MG63 (cell line): ENCODE results near the gene TRIM17. TPM values are rescaled to one million over a fixed set of nuclear protein-coding genes. Genes with fewer than 3 reads are reported as not detected.
A peak's percentile ranks its signal among the peaks of the same experiment; 100 is the strongest.

Experiments used
- DNase-seq: peaks from one replicate; pipeline ENCODE4 v3.0.0-alpha.2; 2020
- H3K27me3 ChIP-seq: fragments of 250-450 bp; sonication (Bioruptor Pico); 2 replicates; pipeline ENCODE4 v1.5.1; 2020; ENCODE audit warnings: mild to moderate bottlenecking, moderate library complexity
- H3K36me3 ChIP-seq: fragments of 250-450 bp; sonication (Bioruptor Pico); 2 replicates; pipeline ENCODE4 v1.5.1; 2020; ENCODE audit warnings: mild to moderate bottlenecking, moderate library complexity
- H3K4me3 ChIP-seq: fragments of 250-450 bp; sonication (Bioruptor Pico); 2 replicates; pipeline ENCODE4 v1.5.1; 2020; ENCODE audit warnings: mild to moderate bottlenecking, moderate library complexity
- H3K9me3 ChIP-seq: fragments of 250-450 bp; sonication (Bioruptor Pico); 2 replicates; pipeline ENCODE4 v1.5.1; 2020; ENCODE audit warnings: mild to moderate bottlenecking, moderate library complexity
- total RNA-seq: library from RNA; depleted of rRNA; stranded (reverse); fragments of >200 nt; shearing (Covaris generic); gene quantifications from 2 replicates; pipeline ENCODE4 v1.2.3, GENCODE V29; 2014; ENCODE audit warnings: low replicate concordance

The TRIM17 gene
- total RNA-seq, 1 experiment from 2014 or later = not detected

- peaks cover 4% of the 10 kb centered on the region; the same call in 1 of the 2 replicates for H3K27me3 ChIP-seq
- no peaks in the 10 kb centered on the region for H3K9me3 ChIP-seq
- H3K4me3 ChIP-seq = no peak overlapping the region
- no peak for DNase-seq
- no peaks in the 10 kb centered on the region; the same call in 1 of the 2 replicates for H3K36me3 ChIP-seq
Observed at GRCh38 chr1:228411548-228412430, 4.9 kb downstream of the TRIM17 start.

- Histone ChIP-seq H3K4me3 (no peak overlapping the region), H3K36me3 (no peaks in the 10 kb centered on the region; the same call in 1 of the 2 replicates), H3K9me3 (no peaks in the 10 kb centered on the region), H3K27me3 (peaks cover 2% of the 10 kb centered on the region; the same call in 1 of the 2 replicates)
- DNase-seq = no peak
Observed at GRCh38 chr1:228411121-228411520, 5.5 kb downstream of the TRIM17 start.

DNA sequence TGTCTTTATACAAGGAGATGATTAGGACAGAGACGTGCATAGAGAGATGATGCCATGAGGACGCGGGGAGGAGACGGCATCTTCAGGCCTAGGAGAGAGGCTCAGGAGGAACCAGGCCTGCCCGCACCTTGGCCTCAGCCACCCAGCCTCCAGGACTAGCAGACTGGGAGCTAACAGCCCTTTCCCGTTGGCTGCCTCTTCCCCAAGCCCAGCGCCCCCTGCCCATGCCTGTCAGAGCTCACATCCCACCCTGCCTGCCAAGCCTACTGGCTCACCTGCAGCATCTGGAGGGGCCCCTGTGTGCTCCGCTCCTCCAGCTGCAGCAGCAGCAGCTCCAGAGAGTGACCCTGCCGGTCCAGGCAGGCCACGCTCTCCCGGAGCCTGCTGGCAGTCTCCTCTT lies 6.0 kb downstream of the TRIM17 start:
- Histone ChIP-seq H3K9me3 (no peaks in the 10 kb centered on the region), H3K27me3 (no peaks in the 10 kb centered on the region), H3K36me3 (no peaks in the 10 kb centered on the region; the same call in 1 of the 2 replicates), H3K4me3 (no peak overlapping the region)
- no peak for DNase-seq

- H3K9me3 ChIP-seq = no peaks in the 10 kb centered on the region
- no peak overlapping the region for H3K4me3 ChIP-seq
- no peak for DNase-seq
- H3K36me3 ChIP-seq = no peaks in the 10 kb centered on the region; the same call in none of the 2 replicates
- H3K27me3 ChIP-seq = no peaks in the 10 kb centered on the region
Observed at GRCh38 chr1:228410015-228410414, 6.6 kb downstream of the TRIM17 start.

GRCh38 chr1:228408869-228409805 lies 7.5 kb downstream of the TRIM17 start:
- DNase-seq = no peak
- peaks cover 8% of the 10 kb centered on the region for H3K36me3 ChIP-seq
- H3K9me3 ChIP-seq = no peaks in the 10 kb centered on the region
- H3K27me3 ChIP-seq = no peaks in the 10 kb centered on the region
- no peak overlapping the region for H3K4me3 ChIP-seq

DNA sequence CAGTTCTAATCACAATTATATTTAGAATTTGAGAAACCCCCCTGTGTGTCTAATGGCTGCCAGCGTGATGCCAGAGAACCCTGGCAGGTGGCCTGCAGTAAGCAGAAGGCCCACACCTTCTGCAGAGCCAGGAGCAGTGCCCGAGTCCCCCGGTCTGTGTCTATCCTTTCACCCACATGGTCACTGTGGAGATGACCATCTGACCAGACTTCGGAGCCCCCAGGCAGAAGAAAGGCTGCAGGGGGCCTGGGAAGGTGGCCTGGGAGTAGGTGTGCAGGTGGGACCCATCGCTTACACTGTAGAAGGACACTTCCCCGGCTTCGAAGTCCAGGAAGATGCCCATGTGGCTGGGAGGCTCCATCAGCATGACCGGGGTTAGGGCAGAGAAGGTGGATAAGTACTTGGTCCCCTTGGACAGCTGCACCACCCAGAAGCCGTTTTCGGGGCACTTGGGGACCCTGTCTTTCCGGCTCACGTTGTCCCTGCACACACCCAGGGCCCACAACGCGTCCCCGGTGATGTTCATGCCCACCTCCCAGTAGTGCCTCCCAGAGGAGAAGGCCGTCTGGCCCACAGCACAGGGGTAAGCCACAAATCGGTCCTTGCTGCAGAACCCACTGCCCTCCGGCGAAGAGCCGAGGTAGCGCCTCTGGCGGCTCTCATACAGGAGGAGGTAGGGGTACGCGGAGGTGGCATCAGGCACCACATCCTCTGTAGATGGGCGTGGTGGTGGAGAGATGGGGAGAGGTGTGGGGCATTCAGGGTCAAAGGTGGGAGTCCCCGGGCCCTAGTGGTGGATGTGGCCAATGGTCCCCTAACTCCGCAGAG lies 8.4 kb downstream of the TRIM17 start:
- Histone ChIP-seq H3K27me3 (no peaks in the 10 kb centered on the region), H3K4me3 (peak overlapping the region; percentile 98), H3K9me3 (no peaks in the 10 kb centered on the region), H3K36me3 (peaks cover 16% of the 10 kb centered on the region)
- no peak for DNase-seq

DNA sequence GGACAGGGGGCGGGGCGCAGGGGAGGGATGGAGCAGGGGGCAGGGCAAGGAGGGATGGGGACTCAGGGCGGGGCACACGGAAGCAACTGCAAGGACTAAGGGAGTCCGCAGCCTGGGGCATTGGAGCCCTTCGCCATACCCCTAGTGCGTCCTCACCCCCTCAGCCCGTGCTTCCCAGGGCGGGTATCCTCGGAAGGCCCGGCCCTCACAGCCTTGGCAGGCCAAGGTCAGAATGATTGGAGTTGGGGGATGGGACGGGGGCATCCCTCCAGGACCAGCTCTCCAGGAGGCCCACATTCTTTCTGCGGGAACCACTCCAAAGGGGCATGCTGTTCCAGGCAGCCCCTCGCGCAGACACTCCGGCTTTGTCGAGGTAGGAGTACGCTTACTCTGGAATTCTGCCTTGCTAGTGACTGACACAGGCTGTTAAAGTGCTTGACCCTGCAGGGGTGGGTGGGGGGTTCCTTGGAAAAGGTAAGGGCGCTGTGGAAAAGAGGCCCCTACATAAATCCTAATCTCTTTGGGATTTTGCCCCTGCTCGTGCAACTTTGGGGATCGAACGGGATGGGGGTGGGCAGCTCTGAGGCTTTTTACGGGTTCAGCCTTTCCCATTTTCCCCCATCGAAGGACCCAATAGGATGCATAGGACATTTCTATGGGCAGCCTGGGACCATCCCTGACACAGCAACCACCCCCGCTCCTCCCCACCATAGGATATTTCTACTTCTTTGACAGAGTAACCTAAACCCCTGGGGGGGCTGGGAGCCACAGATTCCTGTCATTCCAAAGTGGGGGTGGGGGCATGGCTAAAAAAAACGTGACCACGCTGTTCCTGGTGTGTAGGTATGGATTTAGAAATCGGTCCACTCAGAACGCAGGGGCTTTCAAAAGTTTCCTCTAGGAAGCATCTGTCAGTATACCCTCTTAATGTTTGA lies 9.3 kb downstream of the TRIM17 start:
- peak overlapping the region; percentile 98 for H3K4me3 ChIP-seq
- H3K27me3 ChIP-seq = no peaks in the 10 kb centered on the region
- no peak for DNase-seq
- H3K36me3 ChIP-seq = peaks cover 25% of the 10 kb centered on the region
- no peaks in the 10 kb centered on the region for H3K9me3 ChIP-seq

- no peaks in the 10 kb centered on the region for H3K27me3 ChIP-seq
- peaks cover 38% of the 10 kb centered on the region for H3K36me3 ChIP-seq
- no peaks in the 10 kb centered on the region for H3K9me3 ChIP-seq
- H3K4me3 ChIP-seq = peak overlapping the region; percentile 98
- DNase-seq = no peak
Observed at GRCh38 chr1:228405979-228406228, 10.8 kb downstream of the TRIM17 start.

DNA sequence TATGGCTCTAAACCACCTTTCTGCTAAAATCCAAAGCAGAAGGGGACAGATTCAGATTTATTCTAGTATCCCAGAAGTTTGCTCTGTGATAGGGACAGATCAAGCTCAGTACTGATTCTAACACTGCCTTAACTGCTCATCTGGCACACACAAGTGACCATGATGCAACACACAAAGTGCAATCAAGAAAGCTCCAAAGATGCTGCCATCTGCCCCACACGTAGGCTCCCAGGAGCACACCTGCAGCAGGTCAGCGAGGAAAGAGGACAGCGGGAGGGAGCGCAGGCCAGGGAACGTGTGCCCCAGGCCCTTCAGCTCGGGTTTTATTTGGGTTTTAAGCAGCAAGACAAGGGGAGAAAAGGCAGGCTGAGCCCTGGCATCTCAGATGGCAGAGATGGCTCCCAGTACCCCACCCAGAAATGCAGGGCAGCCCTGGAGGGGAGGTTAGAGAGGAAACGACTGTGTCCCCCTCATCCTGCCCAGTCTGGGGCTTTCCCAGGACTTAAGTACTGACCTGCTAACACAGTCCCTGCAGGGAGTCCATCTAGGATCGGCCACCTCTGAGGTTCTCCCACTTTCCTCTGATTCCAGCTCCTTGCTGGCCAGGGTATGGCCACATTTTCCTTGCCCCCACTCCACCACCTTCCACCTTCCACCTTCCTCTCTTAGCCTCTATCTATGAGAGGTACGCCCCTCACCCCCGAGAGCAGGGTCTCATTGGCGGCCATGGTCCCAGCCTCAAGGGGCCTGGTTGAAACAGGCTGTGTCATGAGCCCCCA lies 11.3 kb downstream of the TRIM17 start:
- Histone ChIP-seq H3K27me3 (no peaks in the 10 kb centered on the region), H3K9me3 (no peaks in the 10 kb centered on the region), H3K4me3 (peak overlapping the region; percentile 98), H3K36me3 (peaks cover 43% of the 10 kb centered on the region)
- no peak for DNase-seq

- Histone ChIP-seq H3K36me3 (peaks cover 49% of the 10 kb centered on the region), H3K27me3 (no peaks in the 10 kb centered on the region), H3K4me3 (peak overlapping the region; percentile 98), H3K9me3 (no peaks in the 10 kb centered on the region)
- no peak for DNase-seq
Observed at GRCh38 chr1:228404107-228404720, 12.4 kb downstream of the TRIM17 start.

DNA sequence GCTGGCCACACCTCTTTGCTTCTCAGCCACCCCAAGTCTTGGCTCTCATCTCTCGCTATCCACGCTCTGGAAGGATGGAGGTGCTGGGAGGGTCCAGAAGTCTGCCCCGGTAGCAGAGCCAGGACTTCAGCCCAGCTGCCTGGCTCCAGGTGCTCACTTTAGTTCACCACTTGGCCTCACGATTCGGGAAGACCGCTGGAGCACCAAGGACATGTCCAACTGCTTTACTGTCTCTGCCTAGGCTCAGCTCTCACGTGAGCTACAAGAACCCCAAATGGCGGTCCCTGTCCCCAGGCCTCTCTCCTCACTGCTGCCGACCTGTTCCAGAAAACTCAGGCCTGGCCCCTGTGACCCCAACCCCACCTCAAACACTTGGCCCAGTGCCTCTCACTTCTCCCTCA lies 13.4 kb downstream of the TRIM17 start:
- no peaks in the 10 kb centered on the region for H3K9me3 ChIP-seq
- peaks cover 58% of the 10 kb centered on the region for H3K36me3 ChIP-seq
- H3K4me3 ChIP-seq = no peak overlapping the region
- DNase-seq = no peak
- H3K27me3 ChIP-seq = no peaks in the 10 kb centered on the region

GRCh38 chr1:228402641-228403025 lies 14.0 kb downstream of the TRIM17 start:
- Histone ChIP-seq H3K9me3 (no peaks in the 10 kb centered on the region), H3K4me3 (no peak overlapping the region), H3K27me3 (no peaks in the 10 kb centered on the region), H3K36me3 (peaks cover 64% of the 10 kb centered on the region)
- no peak for DNase-seq

DNA sequence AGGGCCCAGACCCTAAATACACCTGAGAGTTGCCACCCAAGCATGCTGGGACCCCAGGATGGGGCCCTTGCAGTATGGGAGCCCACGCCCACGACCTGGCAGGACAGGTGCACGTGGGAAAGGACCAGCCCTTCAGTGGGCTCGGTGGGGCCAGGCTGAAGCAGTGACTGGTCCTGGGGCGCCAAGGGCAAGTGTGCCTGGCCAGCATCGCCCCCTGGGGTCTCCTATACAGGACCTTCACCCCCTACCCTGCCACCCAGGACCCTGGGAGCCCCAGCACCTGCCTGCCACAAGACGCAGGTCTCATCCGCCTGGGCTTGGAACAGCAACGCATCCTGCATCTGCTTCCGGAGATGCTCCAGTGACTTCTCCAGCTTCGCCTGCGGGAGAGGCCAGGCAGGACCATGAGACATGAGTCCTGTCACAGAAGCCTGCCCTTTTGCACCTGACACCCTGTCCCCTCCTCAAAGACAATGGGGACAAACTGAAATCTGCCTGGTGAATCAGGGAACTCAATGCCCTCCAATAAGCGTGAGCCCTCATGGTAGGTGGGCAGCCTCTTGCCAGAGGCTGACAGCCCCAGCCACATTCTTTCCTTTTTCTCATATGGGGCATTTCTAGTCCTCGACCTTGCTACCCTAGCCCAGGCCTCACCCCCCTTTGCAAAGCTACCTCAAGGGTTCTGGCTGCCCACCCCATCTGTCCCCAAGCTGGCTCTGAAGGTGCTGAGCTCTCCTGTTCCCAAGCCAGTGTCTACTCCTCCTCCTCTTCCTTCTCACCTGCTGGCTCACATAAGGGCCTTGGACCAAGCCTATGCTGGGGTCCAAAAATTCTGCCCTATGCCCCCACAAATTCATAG lies 14.7 kb downstream of the TRIM17 start:
- H3K27me3 ChIP-seq = no peaks in the 10 kb centered on the region
- H3K4me3 ChIP-seq = no peak overlapping the region
- peaks cover 70% of the 10 kb centered on the region for H3K36me3 ChIP-seq
- DNase-seq = no peak
- no peaks in the 10 kb centered on the region for H3K9me3 ChIP-seq
